ENCODE data around the gene TADA2A.
A peak's percentile ranks its signal among the peaks of the same experiment; 100 is the strongest.

Gene TADA2A

GRCh38 chr17:37446027-37446426 is 39.3 kb downstream of the TADA2A start (continued):
- TF ChIP-seq ZNF155 (tag by site-specific recombination; IDR thresholded peaks at IDR 0.05) (no peak), ZNF140 (tag by site-specific recombination; IDR thresholded peaks at IDR 0.05) (no peak), IKZF3 (tag by site-specific recombination; IDR thresholded peaks at IDR 0.05) (peak; percentile 24; the same call in 1 of the 2 replicates), SP7 (tag by site-specific recombination; IDR thresholded peaks at IDR 0.05) (peak; percentile 56; the same call in 1 of the 2 replicates), ZNF423 (tag by site-specific recombination; IDR thresholded peaks at IDR 0.05) (no peak), INSM2 (tag by site-specific recombination; IDR thresholded peaks at IDR 0.05) (no peak), ZNF433 (tag by site-specific recombination; IDR thresholded peaks at IDR 0.05; ENCODE audit: low read depth) (no peak), ZNF560 (tag by site-specific recombination; IDR thresholded peaks at IDR 0.05; ENCODE audit: borderline replicate concordance) (no peak), ZNF785 (tag by site-specific recombination; IDR thresholded peaks at IDR 0.05) (no peak), OSR2 (tag by site-specific recombination; IDR thresholded peaks at IDR 0.05) (0 out of 2 replicates have a peak, but pooled peaks have one; percentile 30), ZNF121 (tag by site-specific recombination; IDR thresholded peaks at IDR 0.05) (no peak)

- TF ChIP-seq ZNF629 (tag by site-specific recombination; IDR thresholded peaks at IDR 0.05) (0 out of 2 replicates have a peak, but pooled peaks have one; percentile 8), GFI1B (tag by site-specific recombination; IDR thresholded peaks at IDR 0.05) (peak; percentile 85), ZNF654 (tag by site-specific recombination; IDR thresholded peaks at IDR 0.05; ENCODE audit: low read depth) (no peak)
- ChIA-PET POLR2A (no interaction called here), CTCF (interaction anchor here (0.9 to 1.1 kb wide), 2 partner anchors 9 to 17 kb away, joined by 3 to 5 read pairs; no protein-coding TSS in a partner anchor)
- H3K36me3 ChIP-seq (ENCODE audit: control insufficient read depth in 2 of 2, insufficient read depth in 1 of 2, low read length in 2 of 2) = peaks cover 62 to 77% of the 10 kb centered on the region in 2 experiments
- no peaks in the 10 kb centered on the region for H3K9me3 ChIP-seq (ENCODE audit: control insufficient read depth, insufficient read depth, low read depth, low read length)
- H3K4me3 ChIP-seq (ENCODE audit: low read depth, low read length) = no peak overlapping the region
- peaks cover 6% of the 10 kb centered on the region; the same call in 1 of the 2 replicates for H3K4me1 ChIP-seq (ENCODE audit: control insufficient read depth, insufficient read depth, low read length)
- H3K27ac ChIP-seq (ENCODE audit: extremely low read depth, low read depth, low read length) = no peak overlapping the region
Observed at GRCh38 chr17:37447641-37448040, 41.0 kb downstream of the TADA2A start.

GRCh38 chr17:37450112-37450511 is 43.4 kb downstream of the TADA2A start:
- Histone ChIP-seq H3K27ac (ENCODE audit: extremely low read depth, low read depth, low read length) (no peak overlapping the region), H3K4me1 (ENCODE audit: control insufficient read depth, insufficient read depth, low read length) (peaks cover 6% of the 10 kb centered on the region; the same call in 1 of the 2 replicates), H3K4me3 (ENCODE audit: low read depth, low read length) (no peak overlapping the region), H3K36me3 (ENCODE audit: control insufficient read depth in 2 of 2, insufficient read depth in 1 of 2, low read length in 2 of 2) (peaks cover 44 to 59% of the 10 kb centered on the region in 2 experiments), H3K9me3 (ENCODE audit: control insufficient read depth, insufficient read depth, low read depth, low read length) (no peaks in the 10 kb centered on the region)
- ChIA-PET POLR2A (interaction anchor here (0.5 kb wide), 1 partner anchor 33 kb away, joined by 3 read pairs; no protein-coding TSS in a partner anchor), CTCF (interaction anchor here (1.0 to 2.4 kb wide), 3 partner anchors 11 to 77 kb away, joined by 3 to 17 read pairs (median 4); no protein-coding TSS in a partner anchor)
- peak; percentile 93 for TF ChIP-seq SCRT2 (tag by site-specific recombination; IDR thresholded peaks at IDR 0.05)
- no peak for TF ChIP-seq ZBTB49 (tag by site-specific recombination; IDR thresholded peaks at IDR 0.05; ENCODE audit: low read depth)
- no peak for TF ChIP-seq ZNF341 (tag by site-specific recombination; IDR thresholded peaks at IDR 0.05; ENCODE audit: low read depth)
- no peak for TF ChIP-seq ZNF600 (tag by site-specific recombination; IDR thresholded peaks at IDR 0.05)
- no peak for TF ChIP-seq ZNF121 (tag by site-specific recombination; IDR thresholded peaks at IDR 0.05)
- no peak for TF ChIP-seq ZFP41 (tag by site-specific recombination; IDR thresholded peaks at IDR 0.05; ENCODE audit: borderline replicate concordance)
- no peak for TF ChIP-seq ZNF311 (tag by site-specific recombination; IDR thresholded peaks at IDR 0.05; ENCODE audit: borderline replicate concordance)
- no peak for TF ChIP-seq ZNF529 (tag by site-specific recombination; IDR thresholded peaks at IDR 0.05; ENCODE audit: insufficient replicate concordance)
- peak; percentile 84 for TF ChIP-seq SCRT1 (tag by site-specific recombination; IDR thresholded peaks at IDR 0.05; ENCODE audit: borderline replicate concordance)
- no peak for TF ChIP-seq ZNF585B (tag by site-specific recombination; IDR thresholded peaks at IDR 0.05)
- TF ChIP-seq ZNF211 (tag by site-specific recombination; IDR thresholded peaks at IDR 0.05; ENCODE audit: low read depth) = no peak

Data from HEK293 (cell line).